GM21390 (cell line): ENCODE results near the gene MAP3K4.

Experiments
- ATAC-seq: cut with Tn5 transposase; IDR thresholded peaks from one replicate; pipeline ENCODE4 v1.9.1; 2021; ENCODE audit not compliant: unreplicated experiment

MAP3K4 gene, protein sequence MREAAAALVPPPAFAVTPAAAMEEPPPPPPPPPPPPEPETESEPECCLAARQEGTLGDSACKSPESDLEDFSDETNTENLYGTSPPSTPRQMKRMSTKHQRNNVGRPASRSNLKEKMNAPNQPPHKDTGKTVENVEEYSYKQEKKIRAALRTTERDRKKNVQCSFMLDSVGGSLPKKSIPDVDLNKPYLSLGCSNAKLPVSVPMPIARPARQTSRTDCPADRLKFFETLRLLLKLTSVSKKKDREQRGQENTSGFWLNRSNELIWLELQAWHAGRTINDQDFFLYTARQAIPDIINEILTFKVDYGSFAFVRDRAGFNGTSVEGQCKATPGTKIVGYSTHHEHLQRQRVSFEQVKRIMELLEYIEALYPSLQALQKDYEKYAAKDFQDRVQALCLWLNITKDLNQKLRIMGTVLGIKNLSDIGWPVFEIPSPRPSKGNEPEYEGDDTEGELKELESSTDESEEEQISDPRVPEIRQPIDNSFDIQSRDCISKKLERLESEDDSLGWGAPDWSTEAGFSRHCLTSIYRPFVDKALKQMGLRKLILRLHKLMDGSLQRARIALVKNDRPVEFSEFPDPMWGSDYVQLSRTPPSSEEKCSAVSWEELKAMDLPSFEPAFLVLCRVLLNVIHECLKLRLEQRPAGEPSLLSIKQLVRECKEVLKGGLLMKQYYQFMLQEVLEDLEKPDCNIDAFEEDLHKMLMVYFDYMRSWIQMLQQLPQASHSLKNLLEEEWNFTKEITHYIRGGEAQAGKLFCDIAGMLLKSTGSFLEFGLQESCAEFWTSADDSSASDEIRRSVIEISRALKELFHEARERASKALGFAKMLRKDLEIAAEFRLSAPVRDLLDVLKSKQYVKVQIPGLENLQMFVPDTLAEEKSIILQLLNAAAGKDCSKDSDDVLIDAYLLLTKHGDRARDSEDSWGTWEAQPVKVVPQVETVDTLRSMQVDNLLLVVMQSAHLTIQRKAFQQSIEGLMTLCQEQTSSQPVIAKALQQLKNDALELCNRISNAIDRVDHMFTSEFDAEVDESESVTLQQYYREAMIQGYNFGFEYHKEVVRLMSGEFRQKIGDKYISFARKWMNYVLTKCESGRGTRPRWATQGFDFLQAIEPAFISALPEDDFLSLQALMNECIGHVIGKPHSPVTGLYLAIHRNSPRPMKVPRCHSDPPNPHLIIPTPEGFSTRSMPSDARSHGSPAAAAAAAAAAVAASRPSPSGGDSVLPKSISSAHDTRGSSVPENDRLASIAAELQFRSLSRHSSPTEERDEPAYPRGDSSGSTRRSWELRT (N-terminal part only)

GRCh38 chr6:160991406-160992060 lies at the start of gene MAP3K4:
TSS of gene MAP3K4 (plus strand) at chr6:160991769. CDS start at chr6:160991932, 163 bp downstream.
- ATAC-seq: peak; percentile 71

DNA sequence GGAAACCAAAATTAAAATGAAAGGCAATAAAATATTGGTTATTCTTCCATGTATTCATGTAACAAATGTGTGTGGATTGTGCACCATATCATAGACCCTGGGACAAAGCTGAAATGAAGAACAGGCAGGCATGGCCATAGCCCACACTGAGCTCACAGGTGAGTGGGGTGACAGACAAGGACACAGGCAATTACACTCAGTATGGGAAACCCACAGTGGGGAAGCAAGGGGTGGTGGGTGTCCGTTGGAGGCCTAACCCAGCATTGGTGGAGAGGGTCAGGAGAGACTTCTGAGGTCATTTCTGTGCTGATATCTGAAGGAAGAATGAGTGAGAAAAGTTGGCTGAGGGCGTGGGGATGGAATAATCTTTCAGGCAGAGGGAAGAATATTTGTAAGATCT lies 47.6 kb upstream of the MAP3K4 start:
- no peak for ATAC-seq

DNA sequence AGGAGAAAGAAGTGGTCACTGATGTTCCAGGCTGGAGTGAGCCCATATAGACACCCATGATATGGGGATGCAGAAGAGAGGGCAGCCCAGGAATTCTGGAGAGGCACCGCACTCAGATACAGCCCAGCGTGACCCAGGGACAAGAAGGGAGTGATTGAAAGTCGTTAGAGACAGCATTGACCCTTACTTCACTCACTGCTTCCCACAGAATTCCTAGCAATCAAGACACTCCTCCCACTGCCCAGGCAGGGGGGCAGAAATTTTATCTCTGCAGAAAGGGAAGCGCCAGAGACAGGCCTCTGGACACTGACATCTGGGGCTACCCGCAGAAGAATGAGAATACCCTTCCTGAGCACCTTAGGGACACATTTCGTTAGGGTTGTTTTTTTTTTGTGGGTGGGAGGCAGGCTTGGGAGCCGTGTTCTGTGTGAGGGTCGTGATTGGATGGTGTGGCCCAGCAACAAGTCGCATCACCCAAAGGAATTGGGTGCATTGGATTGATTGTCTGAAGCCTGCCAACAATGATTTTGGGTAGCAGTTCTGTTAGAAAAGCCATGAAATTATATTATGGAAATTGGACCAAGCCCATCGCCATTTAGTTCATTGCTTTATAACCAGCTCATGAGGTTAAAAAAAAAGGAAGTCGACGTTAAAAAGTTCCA lies 45.9 kb upstream of the MAP3K4 start:
- ATAC-seq: no peak

DNA sequence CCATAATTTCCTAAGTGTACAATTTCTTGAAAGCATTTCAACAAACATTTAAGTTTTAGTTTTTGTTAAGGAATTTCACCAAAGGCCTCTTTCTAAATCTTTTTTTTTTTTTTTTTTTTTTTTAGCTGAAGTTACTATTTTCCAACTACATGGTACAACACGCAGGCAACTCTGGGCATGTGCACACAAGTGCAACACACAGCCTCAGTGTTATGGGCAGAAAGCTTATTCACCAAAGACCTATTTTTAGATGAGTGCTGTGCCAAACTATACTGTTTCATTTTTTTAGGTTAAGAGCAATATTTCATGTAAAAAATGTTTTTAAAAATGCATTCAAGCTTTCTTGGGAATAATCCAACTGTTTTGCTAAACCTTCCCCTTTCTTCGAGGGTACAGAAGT lies 42.0 kb upstream of the MAP3K4 start:
- no peak for ATAC-seq

DNA sequence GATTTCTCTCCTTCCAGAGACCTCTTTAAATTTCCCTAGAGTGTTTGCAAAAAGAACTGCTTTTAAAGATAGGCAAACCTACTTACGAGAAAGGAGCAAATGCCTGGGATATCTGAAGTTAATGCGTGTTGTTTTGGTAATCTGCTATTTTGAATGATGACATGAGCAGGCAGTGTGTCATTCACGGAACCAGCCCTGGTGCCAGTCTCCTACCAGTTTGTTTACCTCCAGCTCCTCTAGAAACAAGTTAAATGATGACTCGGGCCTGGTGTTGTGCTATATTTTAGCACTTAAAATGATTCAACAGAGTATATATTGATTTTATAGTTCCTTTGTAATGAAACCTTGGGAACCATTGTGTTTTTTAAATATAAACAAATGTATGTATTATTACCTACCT lies 41.1 kb upstream of the MAP3K4 start:
- ATAC-seq: no peak

- ATAC-seq: no peak
Measured at GRCh38 chr6:160951187-160952030, 40.2 kb upstream of the MAP3K4 start.

DNA sequence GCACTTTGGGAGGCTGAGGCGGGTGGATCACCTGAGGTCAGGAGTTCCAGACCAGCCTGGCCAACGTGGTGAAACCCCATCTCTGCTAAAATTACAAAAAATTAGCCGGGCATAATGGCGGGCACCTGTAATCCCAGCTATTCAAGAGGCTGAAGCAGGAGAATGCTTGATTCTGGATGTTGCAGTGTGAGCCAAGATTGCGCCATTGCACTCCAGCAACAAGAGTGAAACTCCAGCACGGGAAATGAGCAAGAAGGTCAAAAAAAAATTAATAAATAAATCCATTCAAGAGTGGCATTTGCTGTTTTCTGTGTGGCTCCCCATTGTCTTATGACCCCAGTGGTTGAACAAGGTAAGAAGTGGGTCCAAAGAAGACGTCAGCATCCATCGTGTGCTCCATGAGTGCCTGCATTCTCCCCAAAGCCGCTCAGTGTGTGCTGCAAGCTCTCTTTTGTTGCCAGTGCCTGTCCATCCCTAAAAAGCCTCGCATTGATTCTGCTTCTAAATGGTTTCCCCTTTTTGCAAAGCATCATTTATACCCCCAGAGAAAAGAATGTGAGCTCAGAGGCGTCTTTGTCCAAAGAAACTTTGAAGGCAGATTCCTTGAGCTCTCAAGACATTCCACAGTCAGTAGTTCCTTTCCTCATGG lies 38.8 kb upstream of the MAP3K4 start:
- no peak for ATAC-seq

GRCh38 chr6:160955508-160956295 lies 35.9 kb upstream of the MAP3K4 start:
- ATAC-seq: no peak

DNA sequence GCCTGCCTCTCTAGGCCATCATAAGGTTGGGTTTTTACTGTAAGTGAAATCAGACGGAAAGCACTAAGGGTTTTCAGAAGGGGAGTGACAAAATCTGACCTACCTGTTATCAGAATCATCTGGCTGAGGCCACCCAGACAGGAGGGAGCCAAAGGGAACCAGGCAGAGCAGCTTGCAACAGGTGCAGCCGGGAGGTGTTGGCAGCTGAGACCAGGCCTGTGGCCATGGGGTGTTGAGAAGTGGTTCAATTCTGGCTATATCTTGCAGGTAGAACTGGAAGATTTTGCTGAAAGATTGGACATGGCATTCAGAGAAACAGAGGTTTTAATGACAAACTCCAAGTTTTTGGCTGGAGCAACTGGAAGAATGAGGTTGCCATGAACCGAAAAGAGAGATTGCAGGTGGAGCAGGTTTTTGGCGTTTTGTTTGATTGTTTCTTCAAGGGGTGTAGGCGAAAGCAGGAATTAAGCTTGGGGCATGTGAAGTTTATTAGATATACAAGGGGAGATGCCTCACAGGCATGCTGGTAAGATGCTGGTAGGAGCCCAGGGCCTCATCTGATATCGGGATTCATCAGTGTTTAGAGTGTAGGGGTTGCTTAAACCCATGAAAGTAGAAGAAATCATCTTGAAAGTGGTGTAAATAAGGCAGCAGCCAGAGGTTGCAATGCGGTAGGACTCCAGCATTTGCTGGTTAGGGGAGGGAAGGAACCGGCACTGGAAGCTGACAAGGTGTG lies 35.1 kb upstream of the MAP3K4 start:
- no peak for ATAC-seq

DNA sequence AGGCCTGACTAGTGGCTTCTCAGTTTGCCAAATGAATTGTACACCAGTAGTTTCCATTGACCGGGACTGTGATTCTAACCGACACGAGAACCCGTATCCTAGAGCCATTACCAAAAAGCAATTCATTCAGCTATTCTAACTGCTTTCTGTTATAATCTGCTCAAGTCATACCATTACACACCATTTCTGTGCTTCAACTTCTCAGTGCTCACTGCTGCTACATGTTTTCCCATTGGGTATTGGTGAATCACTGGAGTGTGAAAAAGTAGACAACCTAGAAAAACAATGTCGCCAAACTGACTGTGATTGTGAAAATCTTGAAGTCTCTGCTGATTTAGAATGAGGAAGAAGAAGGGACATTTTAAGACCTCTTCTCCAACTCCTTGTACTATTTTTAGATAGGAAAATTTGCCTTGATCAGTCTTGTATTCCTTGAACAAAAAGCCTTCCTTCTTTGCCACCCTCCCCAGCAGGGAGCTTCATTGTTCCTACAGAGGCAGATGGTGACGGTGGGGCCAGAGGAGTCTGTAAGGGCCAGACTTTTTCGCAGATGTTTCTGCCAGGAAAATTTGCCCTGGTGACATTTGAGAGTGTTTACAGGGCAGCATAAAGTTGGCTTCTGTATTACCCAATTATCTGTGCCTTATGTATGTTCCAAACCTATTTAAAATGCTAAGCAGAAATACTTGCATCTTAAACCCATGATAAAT lies 31.7 kb upstream of the MAP3K4 start:
- ATAC-seq: no peak

DNA sequence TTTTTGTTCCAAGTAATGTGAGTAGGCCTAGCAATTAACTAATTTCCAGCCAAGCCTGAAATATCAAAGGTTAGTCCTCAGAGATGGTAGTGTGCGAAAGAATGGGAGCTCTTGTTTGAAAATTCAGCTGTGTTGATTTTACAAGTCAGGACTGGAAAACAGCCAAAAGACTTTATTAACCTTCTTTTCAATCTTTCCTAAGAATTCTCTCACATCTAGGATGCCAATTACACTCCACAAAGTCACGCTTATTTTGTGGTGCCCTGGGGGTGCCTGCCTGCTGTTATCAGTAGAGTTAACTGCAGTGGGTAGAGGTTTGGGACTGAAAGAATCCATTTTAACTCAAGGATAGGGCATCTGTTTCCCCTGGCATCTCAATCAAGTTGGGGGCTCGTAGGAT lies 30.7 kb upstream of the MAP3K4 start:
- ATAC-seq: no peak

DNA sequence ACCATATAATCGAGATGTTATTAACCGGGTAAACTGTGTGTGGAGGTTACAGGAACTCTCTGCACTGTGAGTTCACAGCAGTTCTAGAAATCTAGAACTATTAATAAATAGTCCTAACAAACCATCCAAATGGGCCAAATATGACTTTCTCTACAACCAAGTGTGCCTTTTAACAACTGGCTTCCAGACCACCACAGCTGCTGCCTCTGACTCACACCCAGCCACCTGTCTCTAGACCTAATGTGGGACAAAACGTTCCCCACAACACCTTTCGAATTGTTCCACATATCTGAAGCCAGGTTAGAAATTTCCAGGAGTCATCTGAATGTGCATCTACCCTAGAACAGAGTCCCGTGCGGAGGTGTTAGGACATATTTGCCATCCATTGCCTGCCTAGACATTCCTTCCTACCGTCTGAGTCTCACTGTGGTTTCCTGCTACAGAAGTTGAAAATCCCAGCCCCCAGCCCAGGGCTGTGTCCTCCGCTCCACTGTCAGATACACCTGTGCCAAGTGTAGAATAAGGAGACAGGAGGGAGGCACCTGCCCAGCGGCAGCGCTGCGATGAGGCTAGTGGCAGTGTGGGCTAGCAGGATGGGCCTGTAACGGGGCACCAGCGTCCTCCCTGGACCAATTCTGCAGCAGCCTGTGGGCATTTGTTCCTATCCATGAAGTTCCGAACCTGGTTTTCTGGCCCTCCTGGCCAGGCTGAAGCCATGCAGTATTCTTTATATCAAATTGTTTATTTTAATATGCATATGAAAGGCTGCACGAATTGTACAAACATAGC lies 28.5 kb upstream of the MAP3K4 start:
- ATAC-seq: no peak

GRCh38 chr6:160963651-160964050 lies 27.9 kb upstream of the MAP3K4 start:
- no peak for ATAC-seq

- no peak for ATAC-seq
Measured at GRCh38 chr6:160965893-160966292, 25.7 kb upstream of the MAP3K4 start.

GRCh38 chr6:160966493-160967229 lies 24.9 kb upstream of the MAP3K4 start:
- ATAC-seq: no peak
